Dendritic cell treated with granulocyte-macrophage colony-stimulating factor and Interleukin-4, amounts not matched to agents 40 ng/mL and 50 ng/mL, for 4 days (primary cell): Measurements from ENCODE around the gene MTSS2.

Source experiments
- H3K27ac Mint-ChIP-seq: one replicate; pipeline ENCODE4 v1.8.0; 2022; ENCODE audit warnings: mild to moderate bottlenecking, mixed read lengths
- H3K27me3 Mint-ChIP-seq: one replicate; pipeline ENCODE4 v1.8.0; 2022; ENCODE audit warnings: mild to moderate bottlenecking, mixed read lengths
- H3K36me3 Mint-ChIP-seq: one replicate; pipeline ENCODE4 v1.8.0; 2022; ENCODE audit warnings: low read depth, mixed read lengths
- H3K4me1 Mint-ChIP-seq: one replicate; pipeline ENCODE4 v1.8.0; 2022; ENCODE audit warnings: low read depth, mixed read lengths
- H3K4me3 Mint-ChIP-seq: one replicate; pipeline ENCODE4 v1.8.0; 2022; ENCODE audit warnings: mild to moderate bottlenecking, moderate library complexity, mixed read lengths
- H3K9me3 Mint-ChIP-seq: one replicate; pipeline ENCODE4 v1.8.0; 2022; ENCODE audit warnings: mixed read lengths
- intact Hi-C: fragments of 100-400 bp; cut with micrococcal nuclease; formaldehyde crosslinking; loops from one replicate; pipeline ENCODE4 v1.15.0; 2022

The MTSS2 gene

DNA sequence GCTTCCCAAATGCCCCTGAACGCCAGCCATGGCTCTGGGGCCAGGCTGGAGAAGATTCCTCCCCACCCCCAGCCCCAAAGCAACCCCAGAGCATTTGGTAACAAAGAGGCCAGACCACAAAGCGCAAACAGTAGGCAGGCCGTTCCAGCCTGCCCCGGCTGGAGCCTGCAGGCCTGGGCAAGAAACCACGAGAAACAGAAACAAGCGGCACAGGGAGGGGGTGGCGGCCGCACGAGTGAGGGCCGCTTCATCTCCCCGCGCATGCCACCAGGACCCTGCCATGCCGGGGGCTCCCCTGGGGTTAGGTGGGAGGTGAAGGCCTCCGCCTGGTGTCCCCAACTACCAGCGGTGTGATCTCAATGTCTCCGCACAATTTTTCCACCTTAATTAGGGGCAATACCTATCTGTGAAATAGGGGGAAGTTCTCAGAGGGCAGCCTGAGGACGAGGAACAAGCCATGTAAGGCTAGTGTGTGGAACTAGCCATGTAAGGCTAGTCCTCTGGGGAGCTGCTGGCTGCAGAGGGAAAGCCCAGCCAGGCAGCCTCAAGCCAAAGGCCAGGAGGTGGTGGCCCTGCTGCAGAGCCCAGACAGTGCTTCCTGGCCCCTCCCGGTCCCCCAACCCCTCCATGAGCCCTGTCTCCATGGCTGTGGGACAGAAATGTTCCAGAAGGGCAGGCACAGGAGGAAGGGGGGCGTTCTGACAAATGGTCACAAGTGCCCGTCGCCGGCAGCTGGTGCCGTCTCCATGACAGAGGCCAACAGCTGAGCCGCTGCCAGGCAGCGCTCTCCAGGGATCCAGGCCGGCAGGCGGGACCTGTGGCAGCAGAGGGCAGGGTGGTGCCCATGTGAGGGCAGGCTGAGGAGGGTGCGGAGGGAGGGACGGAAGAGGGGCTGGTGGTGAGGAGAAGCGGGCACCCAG is 14.5 kb upstream of the MTSS2 start:
- Mint-ChIP-seq H3K36me3 (peaks cover 95% of the 10 kb centered on the region), H3K27me3 (no peaks in the 10 kb centered on the region), H3K4me3 (no peak overlapping the region), H3K27ac (no peak overlapping the region), H3K9me3 (no peaks in the 10 kb centered on the region), H3K4me1 (peaks cover 70% of the 10 kb centered on the region)
- intact Hi-C loops = no loop called here

DNA sequence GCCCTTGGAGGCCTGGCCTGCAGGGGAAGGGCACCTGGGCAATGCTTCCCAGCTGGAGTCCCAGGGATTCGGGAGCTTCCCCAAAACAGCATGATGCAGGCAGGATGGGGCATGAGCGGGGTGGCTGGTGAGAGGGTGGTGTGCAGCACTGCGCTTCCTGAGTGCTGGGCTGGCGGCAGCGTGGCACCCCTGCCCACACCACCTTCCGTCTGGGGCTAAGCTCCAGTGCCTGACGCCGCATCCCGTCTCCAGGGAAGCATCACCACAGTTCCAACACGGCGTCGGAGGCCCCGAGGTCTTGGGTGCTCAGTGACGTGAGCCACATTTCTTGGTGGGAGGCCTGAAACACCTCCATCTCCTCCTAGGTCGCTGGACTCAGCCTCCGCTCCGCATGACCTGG is 13.8 kb upstream of the MTSS2 start:
- Mint-ChIP-seq H3K27ac (no peak overlapping the region), H3K4me3 (no peak overlapping the region), H3K9me3 (no peaks in the 10 kb centered on the region), H3K27me3 (no peaks in the 10 kb centered on the region), H3K36me3 (peaks cover 95% of the 10 kb centered on the region), H3K4me1 (peaks cover 64% of the 10 kb centered on the region)
- intact Hi-C loops = no loop called here

DNA sequence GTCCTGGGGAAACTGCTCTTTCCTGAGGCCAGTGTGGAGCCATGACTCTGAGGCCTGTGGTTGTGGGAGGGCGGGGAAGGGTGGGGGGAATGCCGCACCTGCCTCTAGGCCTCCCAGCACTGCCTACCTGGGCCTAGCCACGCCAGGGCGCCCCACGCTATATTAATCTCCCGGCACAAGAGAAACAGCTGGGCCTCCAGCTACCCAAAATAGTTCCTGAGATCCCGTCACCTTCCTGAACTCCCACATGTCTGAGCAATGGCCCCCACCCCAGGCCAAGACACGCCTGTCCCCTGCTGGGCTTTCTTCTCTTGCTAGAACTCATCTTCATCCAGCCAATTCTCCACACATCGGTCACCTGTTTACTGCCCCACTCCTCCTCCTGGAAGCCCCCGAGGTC is 13.0 kb upstream of the MTSS2 start:
- intact Hi-C loops = no loop called here
- no peak overlapping the region for H3K27ac Mint-ChIP-seq

DNA sequence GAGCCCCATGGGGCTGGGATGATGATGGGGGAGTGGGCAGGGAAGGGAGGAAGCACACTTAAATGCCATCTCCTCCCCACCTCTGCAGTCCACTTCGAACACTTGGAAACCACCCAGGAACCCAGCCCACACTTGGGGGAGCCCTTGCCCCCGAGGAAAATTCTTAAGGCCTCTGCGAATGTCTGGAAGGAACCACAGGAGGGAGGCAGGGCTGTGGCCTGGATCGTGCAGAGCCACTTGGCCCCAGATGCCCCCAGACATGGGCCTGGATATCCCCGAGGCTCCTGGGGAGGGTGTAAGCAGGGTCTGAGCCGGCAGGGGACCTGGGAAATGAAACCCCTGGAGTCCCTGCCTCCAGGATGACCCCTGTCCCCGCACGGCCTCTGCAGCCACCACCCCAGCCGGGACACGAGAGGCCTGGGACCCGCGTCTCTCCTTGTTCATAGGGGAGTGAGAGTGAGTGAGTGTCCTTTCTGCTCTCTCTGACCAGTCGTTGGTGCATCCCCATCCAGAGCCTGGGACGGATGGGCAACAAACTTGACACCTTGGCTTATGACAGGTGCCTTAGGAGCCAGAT is 11.8 kb upstream of the MTSS2 start:
- Mint-ChIP-seq H3K4me1 (peaks cover 43% of the 10 kb centered on the region), H3K27ac (no peak overlapping the region), H3K27me3 (no peaks in the 10 kb centered on the region), H3K36me3 (peaks cover 100% of the 10 kb centered on the region), H3K4me3 (no peak overlapping the region), H3K9me3 (no peaks in the 10 kb centered on the region)
- intact Hi-C loops = no loop called here

More for the DNA sequence above, 13.0 kb upstream of the MTSS2 start:
- no peaks in the 10 kb centered on the region for H3K9me3 Mint-ChIP-seq
- peaks cover 95% of the 10 kb centered on the region for H3K36me3 Mint-ChIP-seq
- peaks cover 56% of the 10 kb centered on the region for H3K4me1 Mint-ChIP-seq
- H3K27me3 Mint-ChIP-seq = no peaks in the 10 kb centered on the region
- H3K4me3 Mint-ChIP-seq = no peak overlapping the region

DNA sequence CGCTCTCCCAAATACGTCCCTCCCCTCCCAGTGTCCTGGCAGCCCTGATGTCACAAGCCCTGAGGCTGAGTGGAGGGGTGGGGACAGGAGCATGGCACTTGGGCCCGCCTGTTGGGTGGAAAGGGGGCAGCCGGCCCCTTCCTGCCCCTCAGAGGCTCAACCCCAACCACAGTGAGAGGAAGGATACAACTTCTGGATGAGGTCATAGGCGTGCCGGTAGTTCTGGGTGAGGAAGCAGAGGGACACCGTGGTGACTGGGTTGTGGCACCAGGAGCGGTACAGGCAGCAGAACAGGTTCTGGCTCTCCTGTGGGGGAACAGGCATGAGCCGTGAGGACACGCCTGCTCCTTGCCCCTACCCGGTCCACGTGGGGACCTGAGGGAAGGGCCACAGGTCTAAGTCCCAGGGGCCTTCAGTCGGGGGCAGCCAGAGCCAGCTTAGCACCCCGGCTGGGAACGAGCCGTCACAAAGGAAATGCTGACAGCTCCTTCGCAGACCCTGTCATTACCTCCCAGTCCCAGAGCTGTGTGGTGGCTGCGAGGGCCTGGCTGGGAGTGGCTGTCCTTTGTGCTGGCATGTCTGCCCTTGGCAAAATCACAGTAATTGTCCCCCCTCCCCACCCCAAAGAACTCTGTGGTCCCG is 11.2 kb upstream of the MTSS2 start:
- H3K9me3 Mint-ChIP-seq = no peaks in the 10 kb centered on the region
- peak overlapping the region; percentile 9 for H3K27ac Mint-ChIP-seq
- H3K27me3 Mint-ChIP-seq = no peaks in the 10 kb centered on the region
- H3K4me3 Mint-ChIP-seq = no peak overlapping the region
- H3K36me3 Mint-ChIP-seq = peaks cover 99% of the 10 kb centered on the region
- H3K4me1 Mint-ChIP-seq = peaks cover 37% of the 10 kb centered on the region
- intact Hi-C loops = no loop called here

DNA sequence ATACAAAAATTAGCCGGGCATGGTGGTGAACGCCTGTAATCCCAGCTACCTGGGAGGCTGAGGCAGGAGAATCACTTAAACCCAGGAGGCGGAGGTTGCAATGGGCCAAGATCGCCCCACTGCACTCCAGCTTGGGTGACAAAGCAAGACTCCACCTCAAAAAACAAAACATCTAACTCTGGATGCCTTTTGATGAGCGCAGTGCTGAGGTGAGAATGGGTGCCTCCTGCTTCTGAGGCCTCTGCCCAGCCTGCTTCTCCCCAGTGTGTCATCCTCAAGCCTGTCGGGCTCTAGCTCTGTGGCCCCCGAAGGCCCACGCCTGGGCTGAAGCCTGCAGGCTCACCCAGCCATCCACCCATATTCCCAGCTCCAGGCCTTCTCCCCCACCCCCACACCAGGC is 10.5 kb upstream of the MTSS2 start:
- peak overlapping the region; percentile 9 for H3K27ac Mint-ChIP-seq
- H3K27me3 Mint-ChIP-seq = no peaks in the 10 kb centered on the region
- H3K4me1 Mint-ChIP-seq = peaks cover 30% of the 10 kb centered on the region
- intact Hi-C loops = no loop called here
- H3K36me3 Mint-ChIP-seq = peaks cover 99% of the 10 kb centered on the region
- H3K4me3 Mint-ChIP-seq = no peak overlapping the region
- no peaks in the 10 kb centered on the region for H3K9me3 Mint-ChIP-seq

DNA sequence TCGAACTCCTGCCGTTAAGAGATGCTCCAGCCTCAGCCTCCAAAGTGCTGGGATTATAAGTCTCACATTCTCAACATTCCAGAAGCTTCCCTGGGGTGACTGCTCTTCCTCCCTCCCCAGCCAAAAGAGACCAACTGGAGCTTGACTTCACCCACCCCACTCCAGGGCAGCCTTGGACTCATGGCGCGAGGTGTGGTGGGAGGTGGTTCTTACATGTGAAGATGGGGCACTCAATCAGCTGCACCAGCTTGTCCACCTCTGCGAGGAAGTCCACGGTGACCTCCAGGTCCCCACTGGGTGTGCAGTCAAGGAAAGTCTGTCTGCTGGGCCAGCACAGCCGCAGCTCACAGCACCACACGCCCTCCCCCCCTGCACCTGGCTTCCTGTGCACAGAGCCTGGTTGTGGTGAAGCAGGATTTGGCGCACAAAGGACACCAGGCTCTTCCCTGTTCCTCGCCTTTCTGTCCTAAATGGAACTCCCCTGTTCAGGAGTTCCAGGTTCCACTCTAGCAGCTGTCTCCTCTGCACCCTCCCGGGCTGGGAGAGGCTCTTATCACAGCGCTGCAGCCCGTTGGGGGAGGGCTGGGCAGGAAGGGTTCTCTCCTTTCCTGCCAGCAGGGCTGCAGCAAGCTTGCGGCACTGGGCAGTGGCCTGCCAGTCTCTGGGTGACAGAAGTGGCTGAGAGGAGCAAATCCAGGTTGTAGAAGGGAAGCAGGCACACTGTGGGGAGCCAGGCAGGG is 9.6 kb upstream of the MTSS2 start:
- peaks cover 99% of the 10 kb centered on the region for H3K36me3 Mint-ChIP-seq
- intact Hi-C loops = no loop called here
- no peak overlapping the region for H3K27ac Mint-ChIP-seq
- no peaks in the 10 kb centered on the region for H3K27me3 Mint-ChIP-seq
- H3K4me3 Mint-ChIP-seq = no peak overlapping the region
- no peaks in the 10 kb centered on the region for H3K9me3 Mint-ChIP-seq
- H3K4me1 Mint-ChIP-seq = peaks cover 22% of the 10 kb centered on the region

DNA sequence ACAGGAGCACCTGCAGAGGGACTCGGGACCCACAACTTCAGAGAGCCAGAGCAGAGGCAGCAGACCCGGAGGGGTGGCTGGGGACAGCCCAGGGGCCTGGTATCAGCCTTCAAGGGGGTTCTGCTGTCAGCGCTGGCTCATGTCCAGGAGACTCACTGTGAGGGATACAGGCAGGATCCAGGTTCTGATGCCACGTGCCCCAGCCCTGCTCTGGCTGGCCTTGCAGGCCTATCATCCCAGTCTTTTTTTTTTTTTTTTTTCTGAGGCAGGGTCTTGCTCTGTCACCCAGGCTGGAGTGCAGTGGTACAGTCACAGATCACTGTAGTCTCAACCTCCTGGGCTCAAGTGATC is 9.0 kb upstream of the MTSS2 start:
- no peaks in the 10 kb centered on the region for H3K9me3 Mint-ChIP-seq
- H3K4me1 Mint-ChIP-seq = peaks cover 19% of the 10 kb centered on the region
- no peak overlapping the region for H3K4me3 Mint-ChIP-seq
- H3K27me3 Mint-ChIP-seq = no peaks in the 10 kb centered on the region
- no peak overlapping the region for H3K27ac Mint-ChIP-seq
- H3K36me3 Mint-ChIP-seq = peaks cover 99% of the 10 kb centered on the region
- intact Hi-C loops = no loop called here

DNA sequence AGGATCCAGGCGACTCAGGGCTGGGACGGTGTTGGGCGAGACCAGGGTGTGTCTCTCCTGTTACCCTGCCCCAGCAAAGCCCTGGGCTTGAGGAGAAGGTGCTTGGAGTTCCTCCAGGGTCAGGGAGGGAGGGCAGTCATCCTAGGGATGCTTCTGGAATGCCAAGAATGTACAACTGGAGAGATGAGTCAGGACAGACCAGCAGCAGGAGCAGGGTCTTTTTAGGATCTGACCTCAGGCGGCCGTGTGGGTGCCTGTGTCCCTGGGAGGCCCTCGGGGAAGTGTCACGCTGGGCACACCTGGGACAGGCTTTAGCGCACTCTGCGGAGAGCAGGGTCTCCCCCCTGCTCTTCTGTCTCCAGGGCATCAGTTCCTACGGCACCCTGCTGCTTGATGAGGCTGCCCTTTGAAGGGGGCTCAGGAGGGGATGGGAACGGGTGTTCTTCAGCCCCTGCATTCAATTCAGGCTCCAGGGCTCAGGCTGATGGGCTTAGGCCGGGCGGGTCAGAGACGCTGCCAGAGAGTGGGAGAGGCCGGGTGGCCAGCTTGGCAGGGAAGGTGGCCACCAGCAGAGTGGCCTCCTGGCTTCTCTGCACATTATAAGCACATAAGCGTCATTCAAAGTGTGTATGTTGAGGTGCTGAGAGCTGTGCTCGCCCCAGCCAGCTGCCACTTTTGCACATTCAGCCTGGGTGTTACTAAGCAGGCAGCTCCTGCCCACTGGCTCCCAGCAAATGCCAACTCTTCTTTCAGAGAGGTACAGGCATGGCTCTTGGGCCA is 8.4 kb upstream of the MTSS2 start:
- Mint-ChIP-seq H3K36me3 (peaks cover 99% of the 10 kb centered on the region), H3K27ac (no peak overlapping the region)
- intact Hi-C loops = no loop called here

DNA sequence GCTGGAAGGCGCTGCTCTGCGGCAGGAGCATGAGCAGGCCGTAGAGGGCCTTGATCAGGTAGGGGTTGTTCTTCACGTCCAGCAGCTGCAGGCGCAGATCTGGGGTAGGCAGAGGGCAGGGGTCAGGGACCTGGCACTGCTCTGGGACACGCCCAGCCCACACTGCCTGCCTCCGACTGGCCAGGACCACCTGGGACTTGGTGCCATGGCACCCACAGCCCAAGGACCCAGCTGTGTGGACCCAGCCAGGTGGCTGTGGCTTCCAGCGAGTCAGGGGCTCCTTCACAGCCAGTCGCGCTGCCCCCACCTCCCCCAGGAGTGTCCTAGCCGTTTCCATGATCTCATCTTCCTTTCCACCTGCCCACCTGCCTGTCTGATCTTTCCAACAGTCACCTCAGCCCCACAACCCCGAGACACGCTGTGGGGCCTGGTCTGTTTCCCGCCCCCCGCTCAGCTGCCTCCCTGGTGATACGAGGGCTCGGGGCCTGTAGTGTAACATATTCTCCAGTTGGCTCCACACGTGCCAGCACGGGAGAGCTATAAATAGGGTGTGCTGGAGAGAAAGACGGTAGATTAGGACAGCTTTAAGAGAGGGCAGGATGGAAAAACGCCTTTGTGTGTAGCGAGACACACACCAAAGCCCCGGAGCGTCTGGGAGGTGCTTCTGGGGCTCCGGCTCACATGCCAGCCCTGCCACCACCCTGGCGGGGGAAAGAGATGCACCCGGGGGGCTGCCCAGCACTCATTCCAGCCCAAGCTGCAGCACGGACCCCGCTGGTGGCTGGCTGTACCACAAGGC is 7.2 kb upstream of the MTSS2 start:
- H3K36me3 Mint-ChIP-seq = peaks cover 99% of the 10 kb centered on the region
- no peak overlapping the region for H3K27ac Mint-ChIP-seq
- H3K9me3 Mint-ChIP-seq = no peaks in the 10 kb centered on the region
- intact Hi-C loops = no loop called here
- H3K4me1 Mint-ChIP-seq = peaks cover 5% of the 10 kb centered on the region
- no peak overlapping the region for H3K4me3 Mint-ChIP-seq
- no peaks in the 10 kb centered on the region for H3K27me3 Mint-ChIP-seq

More for the DNA sequence above, 8.4 kb upstream of the MTSS2 start:
- Mint-ChIP-seq H3K4me1 (peaks cover 16% of the 10 kb centered on the region), H3K4me3 (no peak overlapping the region), H3K27me3 (no peaks in the 10 kb centered on the region), H3K9me3 (no peaks in the 10 kb centered on the region)

DNA sequence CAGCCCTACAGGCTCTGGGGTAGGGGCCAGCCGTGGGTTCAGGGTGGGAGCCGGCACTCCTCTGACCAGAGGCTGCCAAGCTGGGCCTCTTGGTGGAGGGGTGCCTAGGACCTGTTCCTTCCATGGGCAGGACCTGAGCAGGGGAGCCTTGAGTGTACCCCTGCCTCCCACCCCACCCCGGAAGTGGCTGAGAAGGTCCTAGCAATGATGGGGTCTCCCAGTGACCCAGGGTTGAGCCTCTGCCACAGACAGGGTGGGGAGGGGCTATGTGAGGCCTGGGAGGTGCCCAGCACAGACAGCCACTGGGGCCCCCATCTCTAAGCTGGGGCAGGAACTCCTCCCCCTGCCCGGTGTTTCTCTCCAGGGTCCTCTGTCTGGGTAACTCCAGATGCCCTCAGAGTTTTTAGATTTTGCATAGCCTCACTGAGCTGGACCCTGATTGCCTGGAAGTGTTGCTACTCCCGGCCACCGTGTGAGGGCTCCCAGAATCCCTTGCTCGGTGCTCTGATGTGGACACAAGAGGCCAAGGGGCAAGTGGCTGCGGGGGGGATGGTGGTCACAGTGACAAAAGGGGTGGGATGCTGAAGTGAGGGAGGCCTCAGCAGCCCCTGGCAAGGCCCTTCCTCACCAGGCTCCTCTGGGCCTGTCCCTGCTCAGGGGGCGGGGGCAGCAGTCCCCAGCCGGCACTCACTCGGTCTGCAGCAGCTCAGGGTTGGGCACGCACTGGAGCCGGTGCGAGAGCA is 6.4 kb upstream of the MTSS2 start:
- no peaks in the 10 kb centered on the region for H3K9me3 Mint-ChIP-seq
- H3K4me1 Mint-ChIP-seq = no peaks in the 10 kb centered on the region
- peaks cover 99% of the 10 kb centered on the region for H3K36me3 Mint-ChIP-seq
- H3K4me3 Mint-ChIP-seq = no peak overlapping the region
- intact Hi-C loops = no loop called here
- no peak overlapping the region for H3K27ac Mint-ChIP-seq
- peaks cover under 1% of the 10 kb centered on the region for H3K27me3 Mint-ChIP-seq
